SK-N-SH treated with all-trans-retinoic acid at 6 μM for 48 hours (cell line): ENCODE data around the gene DPM1.

Experiments
- ARNTL ChIP-seq: fragments of 450-650 bp; formaldehyde crosslinking; IDR thresholded peaks from 2 replicates; pipeline ENCODE4 v1.5.0; 2020; ENCODE audit warnings: low read depth, mild to moderate bottlenecking, moderate library complexity, borderline replicate concordance
- ESRRG ChIP-seq: fragments of 250-450 bp; sonication (Bioruptor Pico); IDR thresholded peaks from 2 replicates; pipeline ENCODE4 v1.6.1; 2021; ENCODE audit warnings: mild to moderate bottlenecking
- PPARA ChIP-seq: fragments of 250-450 bp; sonication (Bioruptor Pico); IDR thresholded peaks from 2 replicates; pipeline ENCODE4 v1.5.0; 2020; ENCODE audit warnings: mild to moderate bottlenecking, borderline replicate concordance
- SNAI2 ChIP-seq: fragments of 250-450 bp; sonication (Bioruptor Pico); IDR thresholded peaks from 2 replicates; pipeline ENCODE4 v1.5.0; 2020; ENCODE audit warnings: mild to moderate bottlenecking, moderate library complexity
- TCF4 ChIP-seq: fragments of 250-450 bp; sonication (Bioruptor Pico); IDR thresholded peaks from 2 replicates; pipeline ENCODE4 v1.8.0; 2021; ENCODE audit warnings: mild to moderate bottlenecking, moderate library complexity, borderline replicate concordance
- ZC3H10 ChIP-seq: fragments of 250-450 bp; sonication (Bioruptor Pico); IDR thresholded peaks from 2 replicates; pipeline ENCODE4 v1.5.1; 2021; ENCODE audit warnings: mild to moderate bottlenecking, moderate library complexity
- ZNF70 ChIP-seq: fragments of 450-650 bp; formaldehyde crosslinking; IDR thresholded peaks from 2 replicates; pipeline ENCODE4 v1.5.0; 2020; ENCODE audit warnings: mild to moderate bottlenecking, moderate library complexity
- TF ChIP-seq, protein P1 (sequence below): fragments of 250-450 bp; sonication (Bioruptor Pico); IDR thresholded peaks from 2 replicates; pipeline ENCODE4 v1.8.0; 2021; ENCODE audit warnings: low read depth, mild to moderate bottlenecking, moderate library complexity, borderline replicate concordance
- TF ChIP-seq, protein P2 (sequence below): fragments of 250-450 bp; sonication (Bioruptor Pico); IDR thresholded peaks from 2 replicates; pipeline ENCODE4 v1.5.1; 2020; ENCODE audit warnings: low read depth, mild to moderate bottlenecking, moderate library complexity

DNA sequence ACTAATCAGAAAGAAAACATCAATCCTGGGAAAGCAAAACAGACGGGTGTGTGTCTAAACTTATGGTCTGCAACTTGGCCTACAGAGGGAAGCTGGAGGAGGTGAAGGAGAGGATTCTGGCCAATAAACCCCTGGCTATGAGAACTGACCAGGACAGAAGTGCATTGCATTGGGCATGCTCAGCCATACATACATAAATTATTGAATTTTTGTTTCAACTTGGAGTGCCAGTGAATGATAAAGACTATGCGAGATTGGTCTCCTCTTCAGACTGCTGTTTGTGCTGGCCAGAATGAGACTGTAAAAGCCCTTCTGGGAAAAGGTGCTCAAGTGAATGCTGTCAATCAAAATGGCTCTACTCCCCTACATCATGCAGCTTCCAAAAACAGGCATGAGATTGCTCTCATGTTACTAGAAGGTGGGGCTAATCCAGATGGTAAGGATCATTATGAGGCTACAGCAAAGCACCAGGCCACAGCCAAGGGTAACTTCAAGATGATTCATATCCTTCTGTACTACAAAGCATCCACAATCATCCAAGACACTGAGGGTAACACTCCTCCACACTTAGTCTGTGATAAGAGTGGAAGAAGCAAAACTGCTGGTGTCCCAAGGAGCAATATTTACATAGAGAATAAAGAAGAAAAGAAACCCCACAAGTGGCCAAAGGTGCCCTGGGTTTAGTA is 44.5 kb downstream of the DPM1 start:
- TF ChIP-seq, protein P1, sequence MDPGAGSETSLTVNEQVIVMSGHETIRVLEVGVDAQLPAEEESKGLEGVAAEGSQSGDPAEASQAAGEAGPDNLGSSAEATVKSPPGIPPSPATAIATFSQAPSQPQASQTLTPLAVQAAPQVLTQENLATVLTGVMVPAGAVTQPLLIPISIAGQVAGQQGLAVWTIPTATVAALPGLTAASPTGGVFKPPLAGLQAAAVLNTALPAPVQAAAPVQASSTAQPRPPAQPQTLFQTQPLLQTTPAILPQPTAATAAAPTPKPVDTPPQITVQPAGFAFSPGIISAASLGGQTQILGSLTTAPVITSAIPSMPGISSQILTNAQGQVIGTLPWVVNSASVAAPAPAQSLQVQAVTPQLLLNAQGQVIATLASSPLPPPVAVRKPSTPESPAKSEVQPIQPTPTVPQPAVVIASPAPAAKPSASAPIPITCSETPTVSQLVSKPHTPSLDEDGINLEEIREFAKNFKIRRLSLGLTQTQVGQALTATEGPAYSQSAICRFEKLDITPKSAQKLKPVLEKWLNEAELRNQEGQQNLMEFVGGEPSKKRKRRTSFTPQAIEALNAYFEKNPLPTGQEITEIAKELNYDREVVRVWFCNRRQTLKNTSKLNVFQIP (CRISPR knock-in tag), result no peak
- no peak for TF ChIP-seq PPARA (CRISPR knock-in tag)
- no peak for TF ChIP-seq ZNF70 (CRISPR knock-in tag)
- no peak for TF ChIP-seq ESRRG (CRISPR knock-in tag)
- TF ChIP-seq, protein P2, sequence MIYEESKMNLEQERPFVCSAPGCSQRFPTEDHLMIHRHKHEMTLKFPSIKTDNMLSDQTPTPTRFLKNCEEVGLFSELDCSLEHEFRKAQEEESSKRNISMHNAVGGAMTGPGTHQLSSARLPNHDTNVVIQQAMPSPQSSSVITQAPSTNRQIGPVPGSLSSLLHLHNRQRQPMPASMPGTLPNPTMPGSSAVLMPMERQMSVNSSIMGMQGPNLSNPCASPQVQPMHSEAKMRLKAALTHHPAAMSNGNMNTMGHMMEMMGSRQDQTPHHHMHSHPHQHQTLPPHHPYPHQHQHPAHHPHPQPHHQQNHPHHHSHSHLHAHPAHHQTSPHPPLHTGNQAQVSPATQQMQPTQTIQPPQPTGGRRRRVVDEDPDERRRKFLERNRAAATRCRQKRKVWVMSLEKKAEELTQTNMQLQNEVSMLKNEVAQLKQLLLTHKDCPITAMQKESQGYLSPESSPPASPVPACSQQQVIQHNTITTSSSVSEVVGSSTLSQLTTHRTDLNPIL (CRISPR knock-in tag), result no peak
- no peak for TF ChIP-seq TCF4 (CRISPR knock-in tag)
- TF ChIP-seq ZC3H10, result no peak
- no peak for TF ChIP-seq SNAI2 (CRISPR knock-in tag)
- no peak for TF ChIP-seq ARNTL (CRISPR knock-in tag)
